Neural cell (in vitro differentiated cells): Measurements from ENCODE around the gene TRMU. TPM values are rescaled to one million over a fixed set of nuclear protein-coding genes. Genes with fewer than 3 reads are reported as not detected.

Experiments used
- H2AFZ ChIP-seq: fragments of 200-600, 300-800 bp; sonication (generic), shearing (Covaris generic); 2 replicates; pipeline ENCODE4 v1.6.0; 2014; ENCODE audit warnings: low read depth, mild to moderate bottlenecking, antibody characterized with exemption, low read length, moderate library complexity
- H3F3A ChIP-seq: fragments of 200-600 bp; shearing (Covaris generic); 2 replicates; pipeline ENCODE4 v1.6.1; 2016; ENCODE audit warnings: mild to moderate bottlenecking, moderate library complexity, mixed read lengths, antibody characterized with exemption, low read length; ENCODE audit not compliant: insufficient read depth, poor library complexity, severe bottlenecking
- H3K27ac ChIP-seq: fragments of 200-600, 300-800 bp; sonication (generic), shearing (Covaris generic); 2 replicates; pipeline ENCODE4 v1.5.1; 2014; ENCODE audit warnings: mild to moderate bottlenecking, low read length, moderate library complexity
- H3K27me3 ChIP-seq: fragments of 300-800, 200-600 bp; sonication (generic), shearing (Covaris generic); 2 replicates; pipeline ENCODE4 v1.6.0; 2014; ENCODE audit warnings: mild to moderate bottlenecking, low read depth, low read length, moderate library complexity; ENCODE audit not compliant: insufficient read depth
- H3K36me3 ChIP-seq: fragments of 300-800, 200-600 bp; sonication (generic), shearing (Covaris generic); 2 replicates; pipeline ENCODE4 v1.5.1; 2014; ENCODE audit warnings: mild to moderate bottlenecking, antibody characterized with exemption, low read length, moderate library complexity; ENCODE audit not compliant: insufficient read depth
- H3K4me2 ChIP-seq: fragments of 300-800, 200-600 bp; sonication (generic), shearing (Covaris generic); 2 replicates; pipeline ENCODE4 v1.6.0; 2014; ENCODE audit warnings: mild to moderate bottlenecking, low read length
- H3K4me3 ChIP-seq: fragments of 300-800, 200-600 bp; sonication (generic), shearing (Covaris generic); 2 replicates; pipeline ENCODE4 v1.5.1; 2014; ENCODE audit warnings: mild to moderate bottlenecking, low read length, moderate library complexity
- H3K79me2 ChIP-seq: fragments of 200-600 bp; shearing (Covaris generic); replicated peaks from 2 replicates; pipeline ENCODE4 v1.6.0; 2014; ENCODE audit warnings: mild to moderate bottlenecking, low read length, moderate library complexity; ENCODE audit not compliant: insufficient read depth
- H3K9ac ChIP-seq: fragments of 300-800, 200-600 bp; sonication (generic), shearing (Covaris generic); 2 replicates; pipeline ENCODE4 v1.6.1; 2016; ENCODE audit warnings: mild to moderate bottlenecking, low read length, mixed read lengths
- H3K9me2 ChIP-seq: fragments of 200-600 bp; shearing (Covaris generic); 2 replicates; pipeline ENCODE4 v1.6.1; 2016; ENCODE audit warnings: mild to moderate bottlenecking, low read length, mixed read lengths; ENCODE audit not compliant: insufficient read depth
- H3K9me3 ChIP-seq: fragments of 200-600, 300-800 bp; sonication (generic), shearing (Covaris generic); 2 replicates; pipeline ENCODE4 v1.6.1; 2016; ENCODE audit warnings: mild to moderate bottlenecking, mixed run types, low read length, moderate library complexity, mixed read lengths
- H4K20me1 ChIP-seq: fragments of 200-600 bp; shearing (Covaris generic); 2 replicates; pipeline ENCODE4 v1.6.1; 2016; ENCODE audit warnings: mild to moderate bottlenecking, mixed run types; ENCODE audit not compliant: insufficient read depth
- EP300 ChIP-seq: fragments of 450-650 bp; conservative IDR thresholded peaks from 2 replicates; pipeline ENCODE4 v1.6.1; 2014; ENCODE audit warnings: antibody characterized with exemption, mild to moderate bottlenecking, moderate library complexity; ENCODE audit not compliant: poor library complexity, severe bottlenecking
- EZH2 ChIP-seq: fragments of 200-600, 300-800 bp; shearing (Covaris generic), sonication (generic); IDR thresholded peaks from 2 replicates; pipeline ENCODE4 v1.6.1; 2014; ENCODE audit warnings: antibody characterized with exemption, low read length, borderline replicate concordance, mild to moderate bottlenecking; ENCODE audit not compliant: insufficient read depth, poor library complexity, severe bottlenecking
- MXI1 ChIP-seq: fragments of 450-650 bp; conservative IDR thresholded peaks from 2 replicates; pipeline ENCODE4 v1.6.1; 2014; ENCODE audit warnings: antibody characterized with exemption, mild to moderate bottlenecking; ENCODE audit not compliant: poor library complexity, severe bottlenecking
- POLR2AphosphoS5 ChIP-seq: IDR thresholded peaks from 2 replicates; pipeline ENCODE4 v1.6.1; 2012
- RAD21 ChIP-seq: fragments of 450-650 bp; conservative IDR thresholded peaks from 2 replicates; pipeline ENCODE4 v1.6.1; 2014; ENCODE audit warnings: antibody characterized with exemption, mild to moderate bottlenecking, moderate library complexity
- SMC3 ChIP-seq: fragments of 450-650 bp; conservative IDR thresholded peaks from 2 replicates; pipeline ENCODE4 v1.6.1; 2014; ENCODE audit warnings: antibody characterized with exemption, mild to moderate bottlenecking, moderate library complexity; ENCODE audit not compliant: poor library complexity
- TAF1 ChIP-seq: IDR thresholded peaks from 2 replicates; pipeline ENCODE4 v1.6.1; 2012; ENCODE audit warnings: low read depth
- polyA plus RNA-seq: library from polyadenylated mRNA; depleted of rRNA; stranded (reverse); fragments of >200 nt; gene quantifications from 2 replicates; pipeline ENCODE4 v1.2.3, GENCODE V29; 2014
- TF ChIP-seq, protein P1 (sequence below): IDR thresholded peaks from 2 replicates; pipeline ENCODE4 v1.6.1; 2012; ENCODE audit warnings: borderline replicate concordance
- TF ChIP-seq, protein P2 (sequence below): fragments of 450-650 bp; IDR thresholded peaks from 2 replicates; pipeline ENCODE4 v1.5.1; 2014; ENCODE audit warnings: antibody characterized with exemption, mild to moderate bottlenecking, moderate library complexity; ENCODE audit not compliant: poor library complexity, severe bottlenecking

Gene TRMU
- polyA plus RNA-seq, 1 donor from 2014 or later = 72.9 TPM

DNA sequence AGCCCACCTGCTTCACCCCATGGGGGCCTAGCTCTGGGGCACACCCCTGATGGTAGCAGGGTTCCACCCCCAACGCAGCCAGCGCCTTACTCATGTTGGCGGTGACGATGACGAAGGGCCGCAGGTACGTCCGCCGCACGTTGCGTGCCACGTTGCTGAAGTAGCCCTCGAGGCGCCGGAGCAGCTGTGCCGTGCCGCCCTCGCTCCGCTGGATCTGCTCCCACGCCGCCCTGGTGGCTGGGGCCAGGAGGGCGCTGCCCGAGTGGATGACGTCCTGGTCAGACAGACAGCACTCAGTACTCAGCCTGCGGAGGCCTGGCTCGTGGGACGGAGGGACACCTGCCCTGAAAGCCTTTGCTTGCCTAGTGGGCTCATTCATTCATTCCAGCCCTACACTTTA, 50.8 kb downstream of the TRMU start:
- Histone ChIP-seq H3K27me3 (no peaks in the 10 kb centered on the region), H3K9ac (no peak overlapping the region), H3K27ac (no peak overlapping the region), H3K4me2 (no peak overlapping the region), H3K9me3 (no peaks in the 10 kb centered on the region), H4K20me1 (no peaks in the 10 kb centered on the region), H3K36me3 (no peaks in the 10 kb centered on the region), H3K4me3 (no peak overlapping the region), H3F3A (no peaks in the 10 kb centered on the region), H3K79me2 (no peaks in the 10 kb centered on the region), H2AFZ (no peak overlapping the region), H3K9me2 (no peaks in the 10 kb centered on the region)
- TF ChIP-seq, protein P1, sequence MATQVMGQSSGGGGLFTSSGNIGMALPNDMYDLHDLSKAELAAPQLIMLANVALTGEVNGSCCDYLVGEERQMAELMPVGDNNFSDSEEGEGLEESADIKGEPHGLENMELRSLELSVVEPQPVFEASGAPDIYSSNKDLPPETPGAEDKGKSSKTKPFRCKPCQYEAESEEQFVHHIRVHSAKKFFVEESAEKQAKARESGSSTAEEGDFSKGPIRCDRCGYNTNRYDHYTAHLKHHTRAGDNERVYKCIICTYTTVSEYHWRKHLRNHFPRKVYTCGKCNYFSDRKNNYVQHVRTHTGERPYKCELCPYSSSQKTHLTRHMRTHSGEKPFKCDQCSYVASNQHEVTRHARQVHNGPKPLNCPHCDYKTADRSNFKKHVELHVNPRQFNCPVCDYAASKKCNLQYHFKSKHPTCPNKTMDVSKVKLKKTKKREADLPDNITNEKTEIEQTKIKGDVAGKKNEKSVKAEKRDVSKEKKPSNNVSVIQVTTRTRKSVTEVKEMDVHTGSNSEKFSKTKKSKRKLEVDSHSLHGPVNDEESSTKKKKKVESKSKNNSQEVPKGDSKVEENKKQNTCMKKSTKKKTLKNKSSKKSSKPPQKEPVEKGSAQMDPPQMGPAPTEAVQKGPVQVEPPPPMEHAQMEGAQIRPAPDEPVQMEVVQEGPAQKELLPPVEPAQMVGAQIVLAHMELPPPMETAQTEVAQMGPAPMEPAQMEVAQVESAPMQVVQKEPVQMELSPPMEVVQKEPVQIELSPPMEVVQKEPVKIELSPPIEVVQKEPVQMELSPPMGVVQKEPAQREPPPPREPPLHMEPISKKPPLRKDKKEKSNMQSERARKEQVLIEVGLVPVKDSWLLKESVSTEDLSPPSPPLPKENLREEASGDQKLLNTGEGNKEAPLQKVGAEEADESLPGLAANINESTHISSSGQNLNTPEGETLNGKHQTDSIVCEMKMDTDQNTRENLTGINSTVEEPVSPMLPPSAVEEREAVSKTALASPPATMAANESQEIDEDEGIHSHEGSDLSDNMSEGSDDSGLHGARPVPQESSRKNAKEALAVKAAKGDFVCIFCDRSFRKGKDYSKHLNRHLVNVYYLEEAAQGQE = no peak
- no peak for TF ChIP-seq EZH2
- no peak for TF ChIP-seq SMC3
- TF ChIP-seq EP300 = no peak
- no peak for TF ChIP-seq POLR2AphosphoS5
- no peak for TF ChIP-seq MXI1
- TF ChIP-seq, protein P2, sequence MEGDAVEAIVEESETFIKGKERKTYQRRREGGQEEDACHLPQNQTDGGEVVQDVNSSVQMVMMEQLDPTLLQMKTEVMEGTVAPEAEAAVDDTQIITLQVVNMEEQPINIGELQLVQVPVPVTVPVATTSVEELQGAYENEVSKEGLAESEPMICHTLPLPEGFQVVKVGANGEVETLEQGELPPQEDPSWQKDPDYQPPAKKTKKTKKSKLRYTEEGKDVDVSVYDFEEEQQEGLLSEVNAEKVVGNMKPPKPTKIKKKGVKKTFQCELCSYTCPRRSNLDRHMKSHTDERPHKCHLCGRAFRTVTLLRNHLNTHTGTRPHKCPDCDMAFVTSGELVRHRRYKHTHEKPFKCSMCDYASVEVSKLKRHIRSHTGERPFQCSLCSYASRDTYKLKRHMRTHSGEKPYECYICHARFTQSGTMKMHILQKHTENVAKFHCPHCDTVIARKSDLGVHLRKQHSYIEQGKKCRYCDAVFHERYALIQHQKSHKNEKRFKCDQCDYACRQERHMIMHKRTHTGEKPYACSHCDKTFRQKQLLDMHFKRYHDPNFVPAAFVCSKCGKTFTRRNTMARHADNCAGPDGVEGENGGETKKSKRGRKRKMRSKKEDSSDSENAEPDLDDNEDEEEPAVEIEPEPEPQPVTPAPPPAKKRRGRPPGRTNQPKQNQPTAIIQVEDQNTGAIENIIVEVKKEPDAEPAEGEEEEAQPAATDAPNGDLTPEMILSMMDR = no peak
- TF ChIP-seq RAD21 = no peak
- TF ChIP-seq TAF1 = no peak

DNA sequence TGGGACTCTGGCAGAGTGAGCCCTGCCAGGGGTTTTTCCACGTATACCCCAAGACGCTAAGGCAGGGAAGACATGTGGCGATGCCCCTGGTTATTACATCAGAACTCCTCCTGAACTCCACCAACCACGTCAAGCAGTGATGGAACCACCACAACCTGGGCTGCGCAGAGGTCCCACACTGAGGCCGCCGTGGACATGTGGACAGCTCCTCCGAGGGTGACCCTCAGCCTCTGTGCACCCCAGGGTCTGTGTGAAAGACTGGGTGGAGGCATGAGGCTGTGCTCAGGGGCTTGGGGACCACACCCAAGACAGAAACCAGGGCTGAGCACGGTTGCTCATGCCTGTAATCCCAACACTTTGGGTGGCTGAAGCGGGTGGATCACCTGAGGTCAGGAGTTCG, 52.2 kb downstream of the TRMU start:
- Histone ChIP-seq H3K27me3 (no peaks in the 10 kb centered on the region), H4K20me1 (no peaks in the 10 kb centered on the region), H3K79me2 (no peaks in the 10 kb centered on the region), H3F3A (no peaks in the 10 kb centered on the region), H3K4me3 (no peak overlapping the region), H3K36me3 (no peaks in the 10 kb centered on the region), H3K9me3 (no peaks in the 10 kb centered on the region), H2AFZ (no peak overlapping the region), H3K27ac (no peak overlapping the region), H3K9ac (no peak overlapping the region), H3K9me2 (no peaks in the 10 kb centered on the region), H3K4me2 (no peak overlapping the region)
- no peak for TF ChIP-seq RAD21
- TF ChIP-seq EZH2 = no peak

DNA sequence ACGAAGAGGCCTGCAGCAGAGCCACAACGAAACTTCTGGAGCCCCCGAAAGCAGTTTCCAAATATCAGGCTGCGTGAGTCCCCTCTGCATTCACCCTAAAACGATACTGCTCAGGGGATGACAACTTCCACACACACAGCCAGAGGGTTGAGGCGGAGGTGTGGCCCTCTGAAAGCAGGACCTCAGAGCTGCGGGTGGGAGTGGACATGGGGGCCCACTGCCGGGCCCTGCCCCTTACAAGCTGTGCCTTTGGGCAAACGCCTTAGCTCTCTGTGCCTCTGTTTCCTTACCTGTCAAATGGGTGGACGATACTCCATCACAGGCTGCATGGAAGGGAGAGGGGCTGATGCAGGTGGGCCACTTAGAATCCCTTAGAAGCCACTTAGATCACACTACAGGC, 53.1 kb downstream of the TRMU start:
- H3K27me3 ChIP-seq = no peaks in the 10 kb centered on the region
- TF ChIP-seq MXI1 (no peak), EZH2 (no peak), EP300 (no peak), TAF1 (no peak)
- TF ChIP-seq, protein P1 = no peak
- no peaks in the 10 kb centered on the region for H3K36me3 ChIP-seq
- no peaks in the 10 kb centered on the region for H3F3A ChIP-seq
- no peaks in the 10 kb centered on the region for H3K79me2 ChIP-seq
- no peaks in the 10 kb centered on the region for H4K20me1 ChIP-seq
- H3K9me2 ChIP-seq = no peaks in the 10 kb centered on the region
- H3K4me2 ChIP-seq = no peak overlapping the region
- no peak overlapping the region for H2AFZ ChIP-seq
- no peak overlapping the region for H3K27ac ChIP-seq
- H3K9me3 ChIP-seq = no peaks in the 10 kb centered on the region
- H3K4me3 ChIP-seq = no peak overlapping the region
- H3K9ac ChIP-seq = no peak overlapping the region
